MV-4-11 (cell line): ENCODE measurements around the gene JSRP1.
A peak's percentile ranks its signal among the peaks of the same experiment; 100 is the strongest.

ENCODE experiments used
- DNase-seq: peaks from one replicate; lab custom pipeline; 2025; lab: John Stamatoyannopoulos, UW

The JSRP1 gene

DNA sequence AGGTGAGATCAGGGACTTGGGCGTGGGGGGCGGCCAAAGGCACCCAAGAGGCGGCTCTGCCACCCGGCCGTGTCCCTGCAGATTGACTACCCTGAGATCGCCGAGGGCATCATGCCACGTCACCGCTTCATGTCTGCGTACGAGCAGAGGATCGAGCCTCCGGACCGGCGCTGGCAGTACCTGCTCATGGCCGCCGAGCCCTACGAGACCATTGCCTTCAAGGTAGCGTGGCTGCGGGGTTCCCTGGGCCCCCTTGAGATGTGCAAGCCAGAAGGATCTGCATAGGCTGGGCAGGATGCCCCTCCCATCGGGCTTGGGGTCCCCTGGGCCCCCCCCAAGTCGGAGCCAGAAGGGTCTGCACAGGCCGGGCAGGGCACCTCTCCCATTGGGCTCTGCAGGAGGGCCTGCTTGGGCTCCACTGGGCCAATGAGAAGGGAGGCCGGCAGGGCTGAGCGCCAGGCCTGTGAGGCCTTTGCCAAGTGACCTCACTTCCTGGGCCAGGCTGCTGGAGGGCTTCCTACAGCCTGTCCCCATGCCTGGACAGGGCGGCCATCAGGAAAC lies 9.3 kb downstream of the JSRP1 start:
- no peak for DNase-seq

GRCh38 chr19:2246014-2246620 lies 10.1 kb downstream of the JSRP1 start:
- no peak for DNase-seq

DNA sequence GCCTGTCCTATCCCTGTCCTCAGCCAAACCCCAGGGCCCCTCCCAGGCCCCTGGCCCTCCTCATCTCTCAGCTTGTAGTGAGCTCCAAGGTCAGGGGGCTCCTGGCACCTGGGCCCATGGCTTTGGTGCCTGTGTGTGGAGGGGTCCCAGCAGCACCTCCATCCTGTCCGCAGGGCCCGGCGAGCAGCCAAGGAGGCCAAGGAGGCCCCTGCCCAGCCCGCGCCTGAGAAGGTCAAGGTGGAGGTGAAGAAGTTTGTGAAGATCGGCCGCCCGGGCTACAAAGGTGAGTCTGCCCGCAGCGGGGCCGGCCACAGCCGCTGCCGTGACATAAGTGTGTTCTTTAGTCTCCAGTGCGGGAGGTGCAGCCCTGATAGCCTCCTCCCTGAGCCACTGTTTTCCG lies 10.9 kb downstream of the JSRP1 start:
- DNase-seq, result no peak

GRCh38 chr19:2244486-2244885 lies 11.7 kb downstream of the JSRP1 start:
- DNase-seq, result no peak

- DNase-seq, result no peak
Measured at GRCh38 chr19:2244125-2244411, 12.1 kb downstream of the JSRP1 start.

DNA sequence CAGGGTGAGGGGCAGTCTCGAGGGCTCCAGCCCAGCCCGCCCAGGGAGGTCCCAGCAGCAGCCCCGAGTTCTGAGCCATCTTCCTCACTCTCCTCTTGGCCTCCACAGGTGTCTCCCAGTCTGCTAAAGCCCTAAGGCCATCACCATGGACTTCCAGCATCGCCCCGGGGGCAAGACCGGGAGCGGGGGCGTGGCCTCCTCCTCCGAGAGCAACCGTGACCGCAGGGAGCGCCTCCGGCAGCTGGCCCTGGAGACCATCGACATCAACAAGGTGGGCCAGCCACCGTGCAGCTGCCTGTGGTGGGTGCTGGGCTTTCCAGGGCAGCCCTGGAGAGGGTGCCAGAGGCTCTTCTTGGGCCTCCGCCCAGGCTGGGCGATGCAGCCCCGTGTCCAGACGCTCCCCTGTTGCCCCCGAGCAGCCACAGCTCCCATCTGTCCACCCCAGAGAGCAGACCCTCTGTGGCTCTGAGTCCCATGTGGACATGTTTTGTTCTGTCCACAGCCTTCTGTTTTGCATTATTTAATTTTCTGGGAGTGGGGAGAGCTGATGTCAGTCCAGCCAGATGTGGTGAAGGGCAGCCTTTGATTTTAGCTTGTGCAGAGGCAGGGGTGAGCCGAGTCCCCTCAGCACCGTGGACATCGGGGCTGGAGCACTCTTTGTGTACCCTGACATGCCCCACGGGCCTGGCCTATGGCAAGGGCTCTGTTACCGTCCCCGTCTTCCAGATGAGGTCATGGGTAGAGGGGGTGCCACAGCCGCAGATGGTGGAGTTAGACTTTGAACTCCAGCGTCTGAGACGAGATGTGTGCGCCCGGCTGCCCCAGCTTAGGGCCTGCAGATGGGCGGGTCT lies 12.7 kb downstream of the JSRP1 start:
- DNase-seq, result no peak

- no peak for DNase-seq
Measured at GRCh38 chr19:2242816-2243215, 13.4 kb downstream of the JSRP1 start.

DNA sequence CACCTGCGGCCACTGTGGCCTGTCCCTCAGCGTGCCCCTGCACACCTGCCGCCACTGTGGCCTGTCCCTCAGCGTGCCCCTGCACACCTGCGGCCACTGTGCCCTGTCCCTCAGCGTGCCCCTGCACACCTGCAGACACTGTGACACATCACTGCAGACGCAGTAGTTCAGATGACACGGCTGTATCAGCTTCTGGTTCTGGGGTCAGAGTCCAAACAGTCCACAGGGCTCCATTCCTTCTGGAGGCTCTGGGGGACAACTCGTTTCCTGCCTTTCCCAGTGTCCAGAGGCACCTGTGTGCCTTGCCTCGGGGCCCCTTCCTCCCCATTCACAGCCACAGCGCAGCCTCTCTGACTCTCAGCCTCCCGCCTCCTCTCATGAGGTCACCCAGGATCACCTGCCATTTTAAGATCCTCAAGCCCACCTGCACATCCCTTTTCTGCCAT lies 14.1 kb downstream of the JSRP1 start:
- DNase-seq, result no peak

DNA sequence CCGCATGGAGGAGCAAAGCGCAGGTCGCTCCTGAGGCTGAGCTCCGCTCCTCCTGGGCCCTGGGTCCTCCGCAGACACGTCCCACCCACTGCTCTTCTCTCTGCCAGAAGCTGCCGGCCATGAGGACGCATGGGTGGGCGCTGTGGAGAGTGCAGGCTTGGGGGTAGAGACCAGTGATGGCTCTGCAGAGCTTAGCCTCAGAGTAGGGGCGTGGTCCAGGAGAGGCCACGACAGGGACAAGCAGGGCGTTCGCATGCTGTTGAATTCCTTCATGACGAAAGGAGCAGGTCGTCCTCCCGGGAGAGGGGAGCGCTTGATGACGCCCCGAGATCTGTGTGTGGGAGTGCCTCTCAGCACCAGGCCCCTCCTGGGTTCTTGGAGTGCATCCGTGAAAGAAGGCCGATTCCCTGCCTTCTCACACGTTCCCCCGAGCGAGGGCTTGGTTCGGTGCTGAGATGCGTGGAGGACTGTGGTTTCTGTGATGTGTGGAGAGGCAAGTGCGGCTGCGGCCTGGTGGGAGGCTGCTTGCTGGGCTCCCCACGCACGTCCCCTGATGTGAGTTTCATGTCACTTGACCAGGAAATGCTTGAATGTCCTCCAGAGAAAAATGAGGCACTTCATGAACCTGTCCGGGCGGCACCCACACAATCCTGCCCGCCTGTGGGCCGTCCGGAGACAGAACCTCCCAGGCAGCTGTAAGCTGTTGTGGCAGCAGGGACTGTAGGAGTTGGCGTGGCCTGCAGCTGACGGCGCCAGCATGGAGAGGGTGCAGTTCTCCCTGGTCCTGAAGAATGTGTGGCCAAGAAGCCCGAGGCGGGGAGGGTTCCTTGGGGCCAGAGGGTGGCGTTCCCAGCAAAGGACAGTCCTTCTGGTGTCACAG lies 15.1 kb downstream of the JSRP1 start:
- no peak for DNase-seq

GRCh38 chr19:2239771-2240770 lies 16.1 kb downstream of the JSRP1 start:
- peak; percentile 48 for DNase-seq

DNA sequence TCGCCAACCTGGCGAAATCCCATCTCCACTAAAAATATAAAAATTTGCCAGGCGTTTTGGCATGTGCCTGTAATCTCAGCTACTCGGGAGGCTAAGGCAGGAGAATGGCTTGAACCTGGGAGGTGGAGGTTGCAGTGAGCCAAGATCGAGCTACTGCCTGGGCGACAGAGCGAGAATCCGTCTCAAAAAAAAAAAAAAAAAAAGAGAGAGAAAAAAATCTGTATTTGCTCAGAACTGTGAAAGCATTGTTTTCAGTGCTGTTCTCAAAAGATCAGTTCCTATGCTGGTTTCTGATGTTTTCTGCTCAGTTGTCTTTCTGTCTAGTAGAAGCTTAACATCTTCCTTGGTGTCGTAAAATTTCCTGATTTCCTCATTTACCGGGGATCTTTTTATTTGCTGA lies 17.0 kb downstream of the JSRP1 start:
- DNase-seq, result peak; percentile 36

DNA sequence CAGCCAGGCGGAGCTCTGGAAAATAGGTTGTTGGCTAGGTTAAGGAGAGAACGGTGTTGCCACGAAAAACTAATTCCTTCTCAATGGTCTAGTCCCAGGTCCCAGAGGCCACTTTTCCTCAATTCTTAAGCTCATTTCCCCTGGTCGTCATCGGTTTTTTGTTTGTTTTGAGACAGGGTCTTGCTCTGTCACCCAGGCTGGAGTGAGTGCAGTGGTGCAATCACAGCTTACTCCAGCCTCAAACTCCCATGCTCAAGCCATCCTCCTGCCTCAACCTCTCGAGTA lies 18.4 kb downstream of the JSRP1 start:
- no peak for DNase-seq

- DNase-seq, result no peak
Measured at GRCh38 chr19:2237051-2237868, 19.0 kb downstream of the JSRP1 start.

DNA sequence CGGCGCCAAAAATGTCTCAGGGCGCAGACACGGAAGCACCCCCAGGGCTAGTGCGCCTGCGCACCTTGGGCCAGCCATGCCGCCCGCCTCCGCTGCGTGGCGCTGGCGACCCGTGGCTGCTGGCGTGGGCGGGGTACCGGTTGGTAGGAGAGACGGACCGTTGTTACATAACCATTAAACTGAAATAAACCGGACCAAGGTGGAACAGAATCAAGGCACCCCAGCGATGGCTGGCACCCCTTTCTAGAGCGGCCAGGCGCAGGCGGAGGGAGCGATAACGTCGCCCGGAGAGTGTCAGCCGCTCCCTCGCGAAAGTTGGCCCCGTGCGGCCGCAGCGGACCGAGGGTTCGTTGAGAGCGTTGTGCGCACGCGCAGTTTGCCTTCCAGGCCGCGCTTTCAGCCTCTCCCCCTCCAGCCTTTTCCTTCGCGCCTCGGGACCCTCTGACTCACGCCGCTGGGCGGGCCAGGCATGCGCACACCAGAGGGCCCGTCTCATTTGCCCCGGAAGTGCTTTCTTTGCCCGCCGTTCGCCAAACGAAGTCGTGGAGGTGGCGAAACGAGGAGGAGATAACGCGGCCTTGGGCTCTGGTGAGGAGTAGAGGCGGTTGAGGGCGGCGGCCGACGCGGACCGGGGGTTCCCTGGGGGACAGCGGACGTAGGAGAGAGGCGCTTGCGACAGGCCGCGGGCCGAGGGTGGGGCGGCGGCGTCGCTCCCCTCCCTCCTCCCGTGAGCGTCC lies 19.7 kb downstream of the JSRP1 start, which contains the start of the genes PLEKHJ1 and SF3A2:
TSS of gene PLEKHJ1 (minus strand) at position 16 of the 737 bp plus-strand sequence. CDS start 81 bp downstream, outside the sequence.
TSS of gene SF3A2 (plus strand) at position 511 of the 737 bp plus-strand sequence. CDS start 6,595 bp downstream, outside the sequence.
- peak; percentile 98 for DNase-seq

GRCh38 chr19:2236064-2236313 lies 20.2 kb downstream of the JSRP1 start:
- DNase-seq, result no peak

- no peak for DNase-seq
Measured at GRCh38 chr19:2235381-2236063, 20.7 kb downstream of the JSRP1 start.

DNA sequence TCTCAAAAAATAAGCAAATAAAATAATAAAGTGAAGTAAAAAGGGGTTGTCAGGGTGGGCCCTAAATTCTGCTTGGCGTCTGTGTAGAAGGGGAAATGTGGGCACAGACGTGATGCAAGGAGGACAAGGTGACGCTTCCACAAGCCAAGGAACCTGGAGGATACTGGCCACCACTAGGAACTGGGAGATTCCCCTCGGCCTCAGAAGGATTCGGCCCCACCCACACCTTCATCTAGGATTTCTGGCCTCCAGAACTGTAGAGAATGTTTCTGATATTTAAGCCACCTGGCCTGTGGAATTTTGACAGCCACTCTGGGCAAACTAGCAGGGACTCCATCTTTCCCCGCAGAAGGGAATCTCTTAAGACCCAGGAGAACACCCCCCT lies 21.2 kb downstream of the JSRP1 start:
- no peak for DNase-seq

DNA sequence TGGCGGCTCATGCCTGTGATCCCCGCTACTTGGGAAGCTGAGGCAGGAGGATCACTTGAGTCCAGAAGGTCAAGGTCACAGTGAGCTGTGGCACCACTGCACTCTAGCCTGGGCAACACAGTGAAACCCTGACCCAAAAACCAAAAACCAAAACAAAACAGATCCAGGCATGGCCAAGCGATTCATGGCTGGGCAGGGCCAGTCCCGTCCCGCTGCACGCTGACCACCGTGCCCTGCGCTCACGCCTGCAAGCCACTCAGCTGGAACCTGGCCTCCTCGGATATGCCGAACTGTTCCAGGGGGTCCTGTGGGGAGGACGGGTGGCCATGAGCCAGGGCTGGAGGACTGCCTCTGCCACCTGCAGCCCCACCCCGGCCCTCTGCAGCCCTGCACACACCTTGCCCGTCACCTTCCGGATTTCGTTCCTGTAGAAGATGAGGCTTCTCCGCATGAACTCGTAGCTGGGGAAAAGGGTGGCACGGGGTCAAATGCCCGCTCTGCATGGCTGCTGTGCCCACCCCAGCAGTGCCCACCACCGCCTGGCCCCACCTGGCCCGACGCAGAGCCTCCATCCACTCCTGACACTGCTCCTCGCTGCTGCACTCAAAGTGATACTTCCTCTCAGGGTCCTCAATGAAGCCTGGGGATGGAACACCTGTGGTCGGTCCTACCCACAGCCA lies 22.5 kb downstream of the JSRP1 start:
- DNase-seq, result no peak
